GM12892 (cell line): ENCODE data around the gene SLC12A4.
A peak's percentile ranks its signal among the peaks of the same experiment; 100 is the strongest.

Experiments used
- DNase-seq: peaks from one replicate; pipeline ENCODE4 v3.0.0; 2011; ENCODE audit not compliant: insufficient read length
- FAIRE-seq: peaks from 2 replicates; lab custom pipeline; 2011; peaks lifted over from hg19 to GRCh38; lab: Jason Lieb, UNC
- POLR2A ChIP-seq: IDR thresholded peaks from 2 replicates; pipeline ENCODE4 v1.6.1; 2011; ENCODE audit warnings: low read depth, low read length, control low read depth
- POLR2AphosphoS5 ChIP-seq: IDR thresholded peaks from 2 replicates; pipeline ENCODE4 v1.6.1; 2011; ENCODE audit warnings: low read depth, low read length, control low read depth
- TAF1 ChIP-seq: IDR thresholded peaks from 2 replicates; pipeline ENCODE4 v1.6.1; 2011; ENCODE audit warnings: low read depth, mild to moderate bottlenecking, control low read depth, low read length, borderline replicate concordance

The SLC12A4 gene

DNA sequence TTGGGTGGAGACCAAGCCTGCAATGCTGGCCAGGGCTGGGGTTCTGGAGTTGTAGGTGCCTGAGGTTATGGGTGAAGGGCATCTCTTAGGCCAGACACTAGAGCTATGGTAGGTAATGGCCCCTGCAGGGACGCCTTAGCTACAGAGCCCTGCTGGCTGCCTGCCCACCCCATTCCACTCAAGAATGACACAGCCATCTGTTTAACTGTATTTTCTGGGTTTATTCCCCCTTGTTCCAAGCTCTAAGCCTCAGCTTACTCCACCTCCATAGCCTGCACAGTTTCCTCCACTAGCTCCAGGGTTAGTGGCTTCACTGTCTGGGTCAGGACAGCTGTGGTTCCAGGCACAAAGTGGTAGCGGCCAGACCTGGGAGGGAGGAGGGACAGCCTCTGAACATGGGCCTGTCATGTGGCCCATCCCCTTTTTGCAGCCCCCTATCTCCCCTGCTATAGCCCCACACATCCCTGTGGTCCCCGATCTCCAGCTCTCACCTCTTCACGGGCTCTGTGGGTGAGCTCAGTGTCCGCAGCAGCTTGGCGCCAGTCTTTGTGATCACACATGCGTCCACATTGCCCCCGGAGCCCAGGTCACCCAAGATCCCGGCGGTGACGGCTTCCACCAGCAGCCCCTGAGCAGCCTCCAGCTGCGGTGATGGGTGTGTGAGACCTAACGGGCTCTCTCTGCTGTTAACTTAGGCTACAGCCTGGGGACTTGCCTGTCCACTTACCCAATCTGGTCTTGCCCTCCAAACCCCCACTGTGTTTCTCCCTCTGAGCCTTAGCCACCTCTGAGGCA, 33.9 kb downstream of the SLC12A4 start:
- TF ChIP-seq TAF1 (no peak), POLR2A (no peak), POLR2AphosphoS5 (no peak)
- no peak for FAIRE-seq
- no peak for DNase-seq

DNA sequence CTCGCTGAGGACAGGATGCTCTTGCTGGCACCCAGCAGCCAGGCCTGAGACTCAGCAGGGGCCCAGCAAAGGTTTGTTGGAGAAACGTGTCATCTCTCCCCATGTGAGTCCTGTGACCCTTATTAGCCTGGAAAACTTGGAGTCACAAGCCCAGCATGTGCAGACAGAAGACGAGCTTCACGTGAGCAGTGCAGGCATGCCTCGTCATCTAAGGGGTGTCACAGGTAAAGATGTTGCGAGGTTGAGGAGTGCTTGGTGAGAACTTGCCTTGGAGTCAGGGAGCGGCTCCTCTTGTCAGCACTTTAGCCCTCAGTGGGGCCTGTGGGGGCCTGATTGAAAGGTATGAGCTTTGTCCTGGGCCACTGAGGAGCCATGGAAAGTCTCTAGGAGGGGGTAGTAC, 34.6 kb downstream of the SLC12A4 start:
- no peak for FAIRE-seq
- TF ChIP-seq POLR2AphosphoS5 (no peak; the same call in none of the 2 replicates), POLR2A (peak; percentile 59)
- DNase-seq: no peak

DNA sequence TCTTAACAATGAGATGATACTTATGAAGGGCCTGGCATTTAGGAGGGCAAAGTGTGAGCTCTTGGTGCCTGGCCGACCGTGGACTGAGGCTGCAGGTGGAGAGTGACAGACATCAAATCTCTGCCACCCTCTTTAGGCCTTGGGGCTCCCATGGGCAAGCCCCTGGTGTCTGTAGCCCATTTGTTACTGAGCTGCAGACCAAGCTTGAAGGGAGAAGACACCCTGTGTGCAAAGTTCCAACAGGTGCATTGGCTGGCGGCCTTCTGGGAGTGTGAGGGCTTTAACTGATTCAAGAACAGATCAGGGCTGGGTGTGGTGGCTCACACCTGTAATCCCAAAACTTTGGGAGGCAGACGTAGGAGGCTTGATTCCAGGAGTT, 36.0 kb downstream of the SLC12A4 start:
- TF ChIP-seq POLR2AphosphoS5 (no peak; the same call in 1 of the 2 replicates), POLR2A (no peak)
- DNase-seq (no peak), FAIRE-seq (no peak)

DNA sequence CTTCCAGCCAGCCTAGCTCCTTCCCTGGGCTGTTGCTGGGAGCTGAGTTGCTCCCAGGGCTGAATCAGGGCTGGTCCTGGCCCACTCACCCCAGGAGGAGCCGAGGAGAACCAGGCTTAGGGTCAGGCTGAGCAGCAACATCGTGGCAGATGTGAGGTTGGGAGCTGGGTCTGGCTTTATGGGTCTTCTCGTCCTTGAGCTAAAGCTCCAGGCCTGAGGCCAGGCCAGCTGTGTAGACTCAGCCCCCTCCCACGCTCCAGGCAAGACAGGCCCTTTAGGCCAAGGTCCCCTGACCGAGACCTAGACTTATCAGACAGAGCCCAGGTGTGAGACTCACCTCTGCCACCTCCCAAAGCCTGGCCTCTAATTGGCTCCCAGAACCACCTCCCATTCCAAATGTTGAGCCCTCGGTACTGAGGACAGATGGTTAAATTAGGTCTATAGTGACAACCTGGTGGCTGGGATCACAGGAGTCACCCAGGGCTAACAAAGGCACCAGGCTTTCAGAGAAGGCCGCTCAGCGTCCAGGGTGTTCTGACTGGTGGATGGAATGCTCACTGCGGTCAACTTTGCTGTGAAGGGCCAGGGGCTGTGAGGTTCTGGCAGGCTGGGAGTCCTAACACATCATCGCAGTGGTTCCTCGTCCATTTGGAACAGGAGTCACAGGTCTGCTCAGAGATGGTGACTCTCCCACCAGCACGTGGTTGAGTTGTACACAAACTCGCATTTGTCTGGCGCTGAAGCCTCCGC, 36.5 kb downstream of the SLC12A4 start, which contains the start of gene CTRL:
TSS of gene CTRL (minus strand) at position 151 of the 750 bp plus-strand sequence. CDS start at position 141, 10 bp downstream.
- DNase-seq (no peak), FAIRE-seq (no peak)
- TF ChIP-seq TAF1: no peak
- 0 out of 2 replicates have a peak, but pooled peaks have one; percentile 48 for TF ChIP-seq POLR2AphosphoS5
- peak; percentile 1; the same call in 1 of the 2 replicates for TF ChIP-seq POLR2A

DNA sequence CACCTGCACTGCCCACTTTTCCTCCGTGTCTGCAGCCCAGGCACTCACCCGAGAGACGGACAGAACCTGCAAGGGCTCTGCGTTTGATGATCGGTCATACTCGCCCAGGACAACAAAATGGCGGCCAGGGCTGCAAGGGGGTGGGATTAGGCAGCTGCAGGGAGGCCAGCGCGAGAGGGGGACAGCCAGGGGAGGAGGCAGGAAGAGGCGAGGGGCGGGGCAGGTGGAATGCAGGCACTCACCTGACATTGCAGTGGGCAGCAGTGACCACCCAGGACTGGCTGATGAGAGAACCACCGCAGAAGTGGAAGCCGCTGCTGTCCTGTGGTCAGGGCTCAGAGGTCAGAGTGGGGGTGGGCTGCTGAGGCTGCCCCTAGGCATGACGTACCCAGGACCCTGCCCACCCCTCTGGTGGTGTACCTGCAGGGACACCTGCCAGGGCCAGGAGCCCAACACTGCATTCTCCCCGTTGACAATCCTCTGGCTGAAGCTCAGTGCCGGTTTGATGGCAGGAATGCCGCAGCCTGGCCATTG, 37.7 kb downstream of the SLC12A4 start:
- no peak for DNase-seq
- TF ChIP-seq POLR2A: peak; percentile 57
- TF ChIP-seq POLR2AphosphoS5: no peak; the same call in 1 of the 2 replicates
- no peak for TF ChIP-seq TAF1
- FAIRE-seq: no peak

DNA sequence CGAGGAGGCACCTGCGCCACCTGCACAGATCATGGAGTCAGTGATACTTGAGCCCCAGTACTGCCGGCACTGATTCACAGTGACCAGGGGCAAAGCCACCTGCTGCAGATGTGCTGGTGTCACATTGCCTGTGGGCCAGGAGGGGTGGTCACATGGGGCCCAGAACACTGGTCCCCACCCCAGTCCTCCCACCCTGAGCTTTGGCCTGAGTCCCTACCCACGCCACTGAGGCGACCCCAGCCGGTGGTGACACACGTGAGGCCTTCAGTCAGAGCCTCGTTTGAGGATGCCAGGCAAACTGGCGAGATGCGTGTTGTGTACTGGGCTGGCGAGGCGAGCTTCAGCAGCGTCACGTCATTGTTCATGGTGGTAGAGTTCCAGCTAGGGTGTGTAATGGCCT, 38.2 kb downstream of the SLC12A4 start:
- DNase-seq (no peak), FAIRE-seq (no peak)
- TF ChIP-seq POLR2AphosphoS5 (no peak), TAF1 (no peak), POLR2A (no peak)

DNA sequence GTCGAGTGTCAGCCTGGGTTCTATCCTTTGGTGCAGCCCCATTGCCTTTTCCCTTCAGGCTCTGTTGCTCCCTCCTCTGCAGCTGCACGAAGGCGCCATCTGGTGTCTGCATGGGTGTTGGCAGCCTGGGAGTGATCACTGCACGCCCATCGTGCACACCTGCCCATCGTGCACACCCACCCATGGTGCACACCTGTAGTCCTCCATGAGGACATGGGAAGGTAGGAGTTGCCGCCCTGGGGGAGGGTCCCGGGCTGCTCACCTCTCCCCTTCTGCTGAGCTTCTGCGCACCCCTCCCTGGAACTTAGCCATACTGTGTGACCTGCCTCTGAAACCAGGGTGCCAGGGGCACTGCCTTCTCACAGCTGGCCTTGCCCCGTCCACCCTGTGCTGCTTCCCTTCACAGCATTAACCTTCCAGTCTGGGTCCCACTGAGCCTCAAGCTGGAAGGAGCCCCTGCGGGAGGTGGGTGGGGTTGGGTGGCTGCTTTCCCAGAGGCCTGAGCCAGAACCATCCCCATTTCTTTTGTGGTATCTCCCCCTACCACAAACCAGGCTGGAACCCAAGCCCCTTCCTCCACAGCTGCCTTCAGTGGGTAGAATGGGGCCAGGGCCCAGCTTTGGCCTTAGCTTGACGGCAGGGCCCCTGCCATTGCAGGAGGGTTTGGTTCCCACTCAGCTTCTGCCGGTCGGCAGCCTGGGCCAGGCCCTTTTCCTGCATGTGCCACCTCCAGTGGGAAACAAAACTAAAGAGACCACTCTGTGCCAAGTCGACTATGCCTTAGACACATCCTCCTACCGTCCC, 39.7 kb downstream of the SLC12A4 start:
- no peak for TF ChIP-seq POLR2A
- peak; percentile 55 for TF ChIP-seq POLR2AphosphoS5
- no peak for TF ChIP-seq TAF1
- FAIRE-seq: peak; percentile 86
- DNase-seq: peak; percentile 89

DNA sequence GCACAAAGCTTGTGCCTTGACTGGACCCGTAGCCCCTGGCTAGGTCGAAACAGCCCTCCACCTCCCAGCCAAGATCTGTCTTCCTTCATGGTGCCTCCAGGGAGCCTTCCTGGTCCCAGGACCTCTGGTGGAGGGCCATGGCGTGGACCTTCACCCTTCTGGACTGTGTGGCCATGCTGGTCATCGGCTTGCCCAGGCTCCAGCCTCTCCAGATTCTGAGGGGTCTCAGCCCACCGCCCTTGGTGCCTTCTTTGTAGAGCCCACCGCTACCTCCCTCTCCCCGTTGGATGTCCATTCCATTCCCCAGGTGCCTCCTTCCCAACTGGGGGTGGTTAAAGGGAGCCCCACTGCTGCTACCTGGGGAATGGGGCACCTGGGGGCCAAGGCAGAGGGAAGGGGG, 40.3 kb downstream of the SLC12A4 start:
- TF ChIP-seq POLR2AphosphoS5 (peak; percentile 45; the same call in 1 of the 2 replicates), TAF1 (no peak), POLR2A (0 out of 2 replicates have a peak, but pooled peaks have one; percentile 5)
- DNase-seq (no peak), FAIRE-seq (no peak)

DNA sequence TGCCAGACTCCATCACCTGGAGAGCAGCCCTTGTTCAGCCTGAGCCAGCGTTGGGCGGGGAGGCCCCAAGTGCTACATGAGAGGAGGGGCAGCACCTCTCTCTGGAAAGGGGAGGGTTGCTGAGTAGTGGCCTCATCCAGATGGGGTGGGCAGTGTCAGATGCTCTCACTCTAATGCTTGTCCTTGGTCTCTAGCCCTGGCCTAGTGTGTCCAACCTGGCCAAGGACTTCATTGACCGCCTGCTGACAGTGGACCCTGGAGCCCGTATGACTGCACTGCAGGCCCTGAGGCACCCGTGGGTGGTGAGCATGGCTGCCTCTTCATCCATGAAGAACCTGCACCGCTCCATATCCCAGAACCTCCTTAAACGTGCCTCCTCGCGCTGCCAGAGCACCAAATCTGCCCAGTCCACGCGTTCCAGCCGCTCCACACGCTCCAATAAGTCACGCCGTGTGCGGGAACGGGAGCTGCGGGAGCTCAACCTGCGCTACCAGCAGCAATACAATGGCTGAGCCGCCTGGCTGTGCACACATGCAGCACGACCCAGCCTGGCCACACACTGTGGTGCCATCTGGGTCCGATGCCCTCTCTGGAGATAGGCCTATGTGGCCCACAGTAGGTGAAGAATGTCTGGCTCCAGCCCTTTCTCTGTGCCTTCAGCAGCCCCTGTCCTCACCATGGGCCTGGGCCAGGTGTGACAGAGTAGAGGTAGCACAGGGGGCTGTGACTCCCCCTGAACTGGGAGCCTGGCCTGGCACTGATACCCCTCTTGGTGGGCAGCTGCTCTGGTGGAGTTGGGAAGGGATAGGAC, 41.1 kb downstream of the SLC12A4 start:
- TF ChIP-seq POLR2A: no peak
- 0 out of 2 replicates have a peak, but pooled peaks have one; percentile 10 for TF ChIP-seq POLR2AphosphoS5
- FAIRE-seq (no peak), DNase-seq (no peak)

DNA sequence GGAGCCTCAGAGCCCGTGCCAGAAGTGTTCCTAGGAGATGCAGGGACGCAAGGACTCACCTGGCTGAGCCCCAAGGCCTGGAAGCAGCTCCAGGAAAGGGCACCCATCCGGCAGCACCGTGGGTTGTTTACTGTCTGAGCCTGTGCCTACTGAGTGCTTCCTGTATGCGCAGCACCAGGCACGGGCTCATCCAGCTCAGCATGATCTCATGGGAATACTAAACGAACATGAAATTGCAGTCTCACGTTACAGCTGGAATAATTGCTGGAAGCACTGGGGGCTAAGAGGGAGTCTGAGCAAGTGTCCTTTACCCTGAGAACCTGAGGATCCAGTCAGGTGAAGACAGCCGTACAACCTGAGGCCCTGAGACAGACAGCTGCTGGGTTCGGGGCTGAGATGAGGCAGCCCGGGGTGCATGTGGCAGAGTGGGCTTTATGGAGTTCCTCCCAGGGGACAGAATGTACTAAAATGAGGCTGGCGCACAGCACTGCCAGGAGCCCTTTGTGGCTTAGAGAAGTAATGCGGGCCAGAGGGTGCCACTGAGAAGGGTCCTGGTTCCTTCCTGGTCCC, 42.2 kb downstream of the SLC12A4 start:
- FAIRE-seq: no peak
- TF ChIP-seq POLR2A (no peak), TAF1 (no peak), POLR2AphosphoS5 (no peak)
- no peak for DNase-seq
